Gastrocnemius medialis (tissue), 4 donors: ENCODE results near the gene SPDYE6. TPM values are rescaled to one million over a fixed set of nuclear protein-coding genes. Genes with fewer than 3 reads are reported as not detected.
A peak's percentile ranks its signal among the peaks of the same experiment; 100 is the strongest.
"Not testable (repeated sequence)": the region's sequence is repeated elsewhere in the genome, so short reads cannot be mapped to it uniquely, and the experiment has no call there.

Experiments
- ATAC-seq, 2 donors: fragments of 150-250 bp; one replicate each; pipeline ENCODE4 v1.9.1; 2016
- DNase-seq, 2 donors: peaks; one replicate each; pipeline ENCODE4 v3.0.0-alpha.2; 2019
- H3K27ac ChIP-seq, 4 donors: fragments of 200-600 bp; sonication (generic); 1 replicate in 1 of 4; 2 replicates in 3 of 4; pipeline ENCODE4 v1.5.1; 2016 to 2018; ENCODE audit warnings: mild to moderate bottlenecking in 2 of 4, moderate library complexity in 1 of 4
- H3K27me3 ChIP-seq, 3 donors: fragments of 200-600 bp; sonication (generic) in 2 of 3; 1 replicate in 1 of 3; 2 replicates in 2 of 3; pipeline versions ENCODE4 v1.5.1 to v1.6.0; 2016 to 2019; ENCODE audit warnings: mild to moderate bottlenecking in 1 of 3, moderate library complexity in 1 of 3
- H3K36me3 ChIP-seq, 2 donors: fragments of 200-600 bp; sonication (generic) in 1 of 2; one replicate each; pipeline ENCODE4 v1.5.1; 2017 to 2018
- H3K4me1 ChIP-seq, 2 donors: fragments of 200-600 bp; sonication (generic) in 1 of 2; one replicate each; pipeline ENCODE4 v1.5.1; 2016 to 2017; ENCODE audit warnings: mild to moderate bottlenecking in 2 of 2
- H3K4me3 ChIP-seq, 4 donors: fragments of 200-600 bp; sonication (generic) in 3 of 4; 1 replicate in 1 of 4; 2 replicates in 3 of 4; pipeline ENCODE4 v1.5.1; 2016 to 2019; ENCODE audit warnings: mild to moderate bottlenecking in 2 of 4
- H3K9me3 ChIP-seq, 3 donors: fragments of 200-600 bp; sonication (generic) in 2 of 3; 1 replicate in 1 of 3; 2 replicates in 2 of 3; pipeline ENCODE4 v1.5.1; 2016 to 2019
- POLR2A ChIP-seq, 2 donors: fragments of 450-650 bp; IDR thresholded peaks; one replicate each; pipeline ENCODE4 v1.6.1; 2017; ENCODE audit warnings: antibody characterized with exemption in 2 of 2, mild to moderate bottlenecking in 2 of 2, moderate library complexity in 2 of 2
- in situ Hi-C, 4 donors: fragments of 200-750 bp; cut with MboI; loops; one replicate each; pipeline versions ENCODE4 v1.15.0 to v1.8.0; 2017; ENCODE audit warnings: low sequenced_read_pairs in 4 of 4
- intact Hi-C: fragments of 100-400 bp; cut with DNase I; formaldehyde crosslinking; loops from one replicate; pipeline ENCODE4 v1.15.1; 2023; ENCODE audit warnings: low total_unique reads
- total RNA-seq, 4 donors: library from RNA; depleted of rRNA; stranded (reverse); fragments of >200 nt; gene quantifications; one replicate each; pipeline versions ENCODE4 v1.1.0 to v1.2.3, GENCODE V29; 2016
- TF ChIP-seq, protein P1 (sequence below), 5 experiments: fragments of 450-650 bp in 3 of 5; fragments of 200-600 bp in 2 of 5; sonication (generic) in 2 of 5; IDR thresholded peaks in 4 of 5; conservative IDR thresholded peaks in 1 of 5; 1 replicate in 4 of 5; 2 replicates in 1 of 5; pipeline ENCODE4 v1.5.1; 2016 to 2019; ENCODE audit warnings: antibody characterized with exemption in 5 of 5, mild to moderate bottlenecking in 3 of 5, moderate library complexity in 3 of 5

SPDYE6 gene
- total RNA-seq, 4 donors from 2014 or later, result not detected

DNA sequence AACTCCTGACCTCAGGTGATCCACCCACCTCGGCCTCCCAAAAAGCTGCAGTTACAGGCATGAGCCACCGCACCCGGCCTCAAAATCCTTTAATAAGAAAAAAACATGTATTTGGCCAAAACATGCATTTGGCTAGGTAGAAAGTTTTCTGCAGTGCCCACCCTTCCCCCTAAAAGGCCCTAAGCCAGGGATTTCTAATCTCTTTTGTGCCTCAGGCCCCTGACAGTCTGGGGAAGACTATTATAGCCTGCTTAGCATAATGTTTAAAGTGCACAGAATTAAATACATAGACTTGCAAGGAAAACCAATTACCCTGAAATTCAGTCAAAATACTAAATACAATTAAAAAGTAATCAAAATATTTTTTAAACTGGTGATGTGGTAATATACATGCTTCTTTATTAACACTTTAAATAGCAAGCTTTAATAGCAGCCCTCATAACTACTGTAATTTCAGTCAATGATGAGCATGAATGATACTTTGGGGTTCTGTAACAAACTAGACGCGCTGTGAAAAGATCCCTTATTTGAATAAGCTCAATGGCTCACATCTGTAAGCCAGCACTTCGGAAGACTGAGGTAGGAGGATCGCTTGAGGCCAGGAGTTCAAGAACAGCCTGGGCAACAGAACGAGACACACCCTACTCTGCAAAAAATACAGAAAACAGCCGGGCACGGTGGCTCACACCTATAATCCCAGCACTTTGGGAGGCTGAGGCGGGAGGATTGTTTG lies 29.9 kb downstream of the SPDYE6 start:
- in situ Hi-C loops (no loop called here), intact Hi-C loops (no loop called here)
- no peak for TF ChIP-seq POLR2A (IDR thresholded peaks at IDR 0.05)
- TF ChIP-seq, protein P1, sequence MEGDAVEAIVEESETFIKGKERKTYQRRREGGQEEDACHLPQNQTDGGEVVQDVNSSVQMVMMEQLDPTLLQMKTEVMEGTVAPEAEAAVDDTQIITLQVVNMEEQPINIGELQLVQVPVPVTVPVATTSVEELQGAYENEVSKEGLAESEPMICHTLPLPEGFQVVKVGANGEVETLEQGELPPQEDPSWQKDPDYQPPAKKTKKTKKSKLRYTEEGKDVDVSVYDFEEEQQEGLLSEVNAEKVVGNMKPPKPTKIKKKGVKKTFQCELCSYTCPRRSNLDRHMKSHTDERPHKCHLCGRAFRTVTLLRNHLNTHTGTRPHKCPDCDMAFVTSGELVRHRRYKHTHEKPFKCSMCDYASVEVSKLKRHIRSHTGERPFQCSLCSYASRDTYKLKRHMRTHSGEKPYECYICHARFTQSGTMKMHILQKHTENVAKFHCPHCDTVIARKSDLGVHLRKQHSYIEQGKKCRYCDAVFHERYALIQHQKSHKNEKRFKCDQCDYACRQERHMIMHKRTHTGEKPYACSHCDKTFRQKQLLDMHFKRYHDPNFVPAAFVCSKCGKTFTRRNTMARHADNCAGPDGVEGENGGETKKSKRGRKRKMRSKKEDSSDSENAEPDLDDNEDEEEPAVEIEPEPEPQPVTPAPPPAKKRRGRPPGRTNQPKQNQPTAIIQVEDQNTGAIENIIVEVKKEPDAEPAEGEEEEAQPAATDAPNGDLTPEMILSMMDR (IDR thresholded peaks at IDR 0.05 in 4 of 5, conservative IDR thresholded peaks at IDR 0.05 in 1 of 5), result no peak
- Histone ChIP-seq H3K36me3 (no peaks in the 10 kb centered on the region), H3K4me1 (no peaks in the 10 kb centered on the region), H3K27me3 (no peaks in the 10 kb centered on the region), H3K9me3 (no peaks in the 10 kb centered on the region), H3K4me3 (no peak overlapping the region), H3K27ac (no peak overlapping the region)
- ATAC-seq, result no peak
- DNase-seq, result no peak

DNA sequence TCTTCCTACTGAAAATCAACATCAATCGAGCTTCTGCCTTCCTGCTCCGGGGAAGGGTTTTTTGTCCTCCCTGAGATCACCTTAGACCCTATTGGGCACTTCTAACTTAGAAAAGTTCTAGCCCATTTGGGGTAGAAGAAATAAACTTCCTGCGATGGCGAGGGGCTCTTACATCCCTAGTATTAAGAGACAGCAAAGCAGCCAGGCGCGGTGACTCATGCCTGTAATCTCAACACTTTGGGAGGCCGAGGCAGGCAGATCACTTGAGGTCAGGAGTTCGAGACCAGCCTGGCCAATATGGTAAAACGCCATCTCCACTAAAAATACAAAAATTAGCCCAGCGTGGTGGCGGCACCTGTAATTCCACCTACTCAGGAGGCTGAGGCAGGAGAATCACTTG lies 31.1 kb downstream of the SPDYE6 start:
- H3K9me3 ChIP-seq, H3K36me3 ChIP-seq, ATAC-seq, intact Hi-C loops, in situ Hi-C loops, H3K4me1 ChIP-seq, H3K27me3 ChIP-seq, H3K27ac ChIP-seq, H3K4me3 ChIP-seq, DNase-seq: not testable (repeated sequence)

- DNase-seq (no peak), ATAC-seq (no peak)
- TF ChIP-seq POLR2A (IDR thresholded peaks at IDR 0.05), result no peak
- TF ChIP-seq, protein P1 (IDR thresholded peaks at IDR 0.05 in 4 of 5, conservative IDR thresholded peaks at IDR 0.05 in 1 of 5), result no peak
- Histone ChIP-seq H3K27me3 (no peaks in the 10 kb centered on the region), H3K36me3 (peaks cover 0 to 10% of the 10 kb centered on the region in 2 donors), H3K27ac (no peak overlapping the region), H3K4me3 (no peak overlapping the region), H3K9me3 (no peaks in the 10 kb centered on the region), H3K4me1 (no peaks in the 10 kb centered on the region)
- in situ Hi-C loops (no loop called here), intact Hi-C loops (no loop called here)
These were observed 32.4 kb downstream of the SPDYE6 start for GRCh38 chr7:102323914-102324195.

DNA sequence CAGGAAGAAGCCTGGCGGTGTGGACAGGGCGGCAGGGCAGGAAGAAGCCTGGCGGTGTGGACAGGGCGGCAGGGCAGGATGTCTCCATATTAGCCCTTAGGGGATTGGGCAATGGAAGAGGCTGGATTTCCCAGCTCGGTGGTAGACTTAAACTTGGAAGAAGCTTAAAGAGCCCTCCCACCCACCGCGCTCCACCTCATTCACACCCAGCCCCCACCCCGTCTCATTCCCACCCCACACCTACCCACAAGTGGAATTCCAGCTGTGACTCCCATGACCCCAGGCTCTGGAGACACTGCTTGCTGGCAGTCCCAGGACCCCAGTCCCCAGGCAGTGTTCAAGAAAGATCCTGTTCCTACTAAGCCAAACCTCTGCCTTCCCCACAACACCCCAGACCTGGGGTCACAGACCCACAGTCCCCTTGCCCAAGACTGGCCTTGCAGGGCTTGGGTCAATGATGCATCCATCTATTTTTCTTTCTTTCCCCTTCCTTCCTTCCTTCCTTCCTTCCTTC lies 34.0 kb downstream of the SPDYE6 start:
- no peak for ATAC-seq
- DNase-seq, result no peak
- Histone ChIP-seq H3K4me1 (no peaks in the 10 kb centered on the region), H3K36me3 (peaks cover 0 to 14% of the 10 kb centered on the region in 2 donors), H3K27me3 (no peaks in the 10 kb centered on the region), H3K27ac (no peak overlapping the region), H3K4me3 (no peak overlapping the region), H3K9me3 (no peaks in the 10 kb centered on the region)
- in situ Hi-C loops, result no loop called here
- intact Hi-C loops, result no loop called here
- TF ChIP-seq POLR2A (IDR thresholded peaks at IDR 0.05), result no peak
- TF ChIP-seq, protein P1 (IDR thresholded peaks at IDR 0.05 in 4 of 5, conservative IDR thresholded peaks at IDR 0.05 in 1 of 5), result no peak

GRCh38 chr7:102321351-102322201 lies 34.7 kb downstream of the SPDYE6 start:
- in situ Hi-C loops, result no loop called here
- Histone ChIP-seq H3K4me1 (no peaks in the 10 kb centered on the region), H3K27ac (peak overlapping the region in 2 of 4 donors; percentile 5 to 15), H3K4me3 (no peak overlapping the region), H3K36me3 (peaks cover 0 to 18% of the 10 kb centered on the region in 2 donors), H3K9me3 (no peaks in the 10 kb centered on the region), H3K27me3 (no peaks in the 10 kb centered on the region)
- ATAC-seq, result no peak
- intact Hi-C loops, result no loop called here
- no peak for DNase-seq
- TF ChIP-seq, protein P1 (IDR thresholded peaks at IDR 0.05 in 4 of 5, conservative IDR thresholded peaks at IDR 0.05 in 1 of 5), result no peak
